22Rv1 (cell line): ENCODE results near the gene ETS1.

Experiments used
- H3K27ac ChIP-seq: fragments of 450-650 bp; 2 replicates; pipeline ENCODE4 v1.5.1; 2017
- ZFX ChIP-seq: fragments of 450-650 bp; IDR thresholded peaks from 2 replicates; pipeline ENCODE4 v1.6.1; 2017; ENCODE audit warnings: antibody characterized with exemption, borderline replicate concordance
- TF ChIP-seq, protein P1 (sequence below): fragments of 450-650 bp; IDR thresholded peaks from 2 replicates; pipeline ENCODE4 v1.5.1; 2017; ENCODE audit warnings: mild to moderate bottlenecking

Gene ETS1

DNA sequence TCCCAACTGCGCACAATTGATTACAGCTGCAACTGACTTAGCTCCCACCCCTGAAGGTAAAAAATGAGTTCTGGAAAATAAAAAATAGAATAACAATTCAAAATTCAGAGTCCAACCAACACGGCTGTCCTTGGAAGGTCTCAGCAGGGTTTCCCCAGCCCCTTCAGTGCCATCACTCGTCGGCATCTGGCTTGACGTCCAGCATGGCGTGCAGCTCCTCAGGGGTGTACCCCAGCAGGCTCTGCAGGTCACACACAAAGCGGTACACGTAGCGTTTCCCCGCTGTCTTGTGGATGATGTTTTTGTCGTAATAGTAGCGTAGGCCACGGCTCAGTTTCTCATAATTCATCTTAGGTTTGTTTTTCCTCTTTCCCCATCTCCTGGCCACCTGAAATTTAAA, 125.2 kb downstream of the ETS1 start:
- H3K27ac ChIP-seq = no peak overlapping the region
- no peak for TF ChIP-seq ZFX
- TF ChIP-seq, protein P1, sequence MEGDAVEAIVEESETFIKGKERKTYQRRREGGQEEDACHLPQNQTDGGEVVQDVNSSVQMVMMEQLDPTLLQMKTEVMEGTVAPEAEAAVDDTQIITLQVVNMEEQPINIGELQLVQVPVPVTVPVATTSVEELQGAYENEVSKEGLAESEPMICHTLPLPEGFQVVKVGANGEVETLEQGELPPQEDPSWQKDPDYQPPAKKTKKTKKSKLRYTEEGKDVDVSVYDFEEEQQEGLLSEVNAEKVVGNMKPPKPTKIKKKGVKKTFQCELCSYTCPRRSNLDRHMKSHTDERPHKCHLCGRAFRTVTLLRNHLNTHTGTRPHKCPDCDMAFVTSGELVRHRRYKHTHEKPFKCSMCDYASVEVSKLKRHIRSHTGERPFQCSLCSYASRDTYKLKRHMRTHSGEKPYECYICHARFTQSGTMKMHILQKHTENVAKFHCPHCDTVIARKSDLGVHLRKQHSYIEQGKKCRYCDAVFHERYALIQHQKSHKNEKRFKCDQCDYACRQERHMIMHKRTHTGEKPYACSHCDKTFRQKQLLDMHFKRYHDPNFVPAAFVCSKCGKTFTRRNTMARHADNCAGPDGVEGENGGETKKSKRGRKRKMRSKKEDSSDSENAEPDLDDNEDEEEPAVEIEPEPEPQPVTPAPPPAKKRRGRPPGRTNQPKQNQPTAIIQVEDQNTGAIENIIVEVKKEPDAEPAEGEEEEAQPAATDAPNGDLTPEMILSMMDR = no peak

DNA sequence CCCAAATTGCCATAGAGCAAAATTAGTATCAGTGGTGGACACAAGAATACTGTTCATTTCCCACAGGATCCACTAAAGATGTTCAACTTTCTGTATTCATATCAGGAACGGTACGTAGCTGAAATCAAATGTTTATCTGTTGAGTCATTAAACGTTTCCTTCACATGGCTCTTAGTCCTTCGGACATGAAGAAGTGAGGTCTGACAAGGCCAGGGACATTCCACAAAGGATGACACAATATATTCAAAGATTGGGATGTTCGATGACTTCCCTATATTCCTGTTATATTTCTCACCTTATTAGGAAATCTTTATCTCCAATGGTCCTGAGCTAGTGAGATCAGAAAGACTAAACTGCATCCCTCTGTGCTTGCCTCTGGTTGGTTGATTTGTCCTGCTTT, 129.0 kb downstream of the ETS1 start:
- H3K27ac ChIP-seq = no peak overlapping the region

DNA sequence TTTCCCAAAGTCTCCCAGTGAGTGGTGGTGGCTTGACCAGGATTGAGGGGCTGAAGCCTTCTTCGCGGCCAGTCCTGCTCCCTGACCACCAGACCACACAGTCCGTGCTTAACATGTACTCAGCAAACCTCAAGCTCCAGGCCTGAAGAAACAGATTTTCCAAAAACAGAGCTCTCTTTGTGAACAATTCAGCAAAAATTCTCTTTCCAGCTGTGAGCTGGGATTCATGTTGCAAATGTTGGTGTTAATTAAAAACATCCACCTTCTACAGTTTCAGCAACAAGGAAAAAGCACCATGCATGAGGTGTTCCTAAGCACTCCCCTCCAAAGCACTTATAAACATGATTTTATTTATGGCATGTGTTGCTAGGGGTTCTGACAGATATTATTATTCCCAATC, 129.5 kb downstream of the ETS1 start:
- H3K27ac ChIP-seq = no peak overlapping the region
- TF ChIP-seq ZFX = no peak
- TF ChIP-seq, protein P1 = no peak

More for the DNA sequence above, 129.0 kb downstream of the ETS1 start:
- no peak for TF ChIP-seq ZFX
- TF ChIP-seq, protein P1 = no peak

DNA sequence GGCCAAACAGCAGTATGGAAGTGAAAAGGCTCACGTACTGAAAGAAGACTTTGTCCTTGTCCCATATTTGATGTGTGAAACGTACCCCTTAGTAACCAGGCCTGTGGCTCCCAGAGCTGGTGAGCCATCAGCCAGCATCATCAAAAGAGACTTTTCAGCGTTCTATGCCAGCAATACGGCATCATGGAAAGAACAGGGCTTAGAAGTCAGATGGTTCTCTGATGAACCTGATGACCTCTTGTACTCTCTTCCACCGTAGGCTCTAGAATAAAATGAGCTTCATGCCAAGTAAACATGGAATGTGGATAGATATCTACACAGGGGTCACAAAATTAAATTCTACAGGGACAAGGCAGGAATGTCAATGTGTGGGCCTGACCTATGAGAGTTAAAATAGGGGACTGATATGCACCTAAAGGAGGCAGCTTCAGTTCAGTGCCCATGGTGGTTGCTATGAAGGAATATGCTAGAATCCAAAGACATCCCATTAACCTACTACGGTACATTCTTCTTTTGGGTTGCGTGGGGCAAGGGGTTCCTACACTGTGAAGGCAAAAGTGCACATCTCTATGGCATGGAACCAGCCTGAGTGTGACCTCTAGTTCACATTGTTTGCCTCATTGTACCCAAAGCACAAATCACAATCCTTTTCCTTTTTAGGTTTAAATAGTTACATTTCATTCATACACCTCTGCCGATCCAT, 130.6 kb downstream of the ETS1 start:
- no peak overlapping the region for H3K27ac ChIP-seq
- TF ChIP-seq ZFX = no peak
- TF ChIP-seq, protein P1 = no peak

DNA sequence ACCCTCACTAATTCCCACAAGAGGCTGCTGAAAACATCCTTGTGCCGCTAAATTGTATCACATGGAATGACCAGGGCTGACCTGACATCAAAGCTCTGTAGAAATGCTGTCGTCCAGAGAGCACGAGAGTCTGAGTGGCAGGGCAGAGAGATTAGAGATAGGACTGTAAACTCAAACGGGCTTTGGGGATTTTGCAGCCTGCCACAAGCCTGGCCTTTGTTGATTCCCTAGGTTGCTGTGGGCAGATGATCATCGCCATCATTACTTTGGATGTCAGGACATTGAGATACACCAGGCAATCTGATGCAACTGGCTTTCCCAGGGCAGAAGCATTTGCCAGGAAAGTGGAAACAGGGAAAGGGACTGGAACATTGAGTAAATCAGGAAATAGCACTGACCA, 131.6 kb downstream of the ETS1 start:
- H3K27ac ChIP-seq = no peak overlapping the region

DNA sequence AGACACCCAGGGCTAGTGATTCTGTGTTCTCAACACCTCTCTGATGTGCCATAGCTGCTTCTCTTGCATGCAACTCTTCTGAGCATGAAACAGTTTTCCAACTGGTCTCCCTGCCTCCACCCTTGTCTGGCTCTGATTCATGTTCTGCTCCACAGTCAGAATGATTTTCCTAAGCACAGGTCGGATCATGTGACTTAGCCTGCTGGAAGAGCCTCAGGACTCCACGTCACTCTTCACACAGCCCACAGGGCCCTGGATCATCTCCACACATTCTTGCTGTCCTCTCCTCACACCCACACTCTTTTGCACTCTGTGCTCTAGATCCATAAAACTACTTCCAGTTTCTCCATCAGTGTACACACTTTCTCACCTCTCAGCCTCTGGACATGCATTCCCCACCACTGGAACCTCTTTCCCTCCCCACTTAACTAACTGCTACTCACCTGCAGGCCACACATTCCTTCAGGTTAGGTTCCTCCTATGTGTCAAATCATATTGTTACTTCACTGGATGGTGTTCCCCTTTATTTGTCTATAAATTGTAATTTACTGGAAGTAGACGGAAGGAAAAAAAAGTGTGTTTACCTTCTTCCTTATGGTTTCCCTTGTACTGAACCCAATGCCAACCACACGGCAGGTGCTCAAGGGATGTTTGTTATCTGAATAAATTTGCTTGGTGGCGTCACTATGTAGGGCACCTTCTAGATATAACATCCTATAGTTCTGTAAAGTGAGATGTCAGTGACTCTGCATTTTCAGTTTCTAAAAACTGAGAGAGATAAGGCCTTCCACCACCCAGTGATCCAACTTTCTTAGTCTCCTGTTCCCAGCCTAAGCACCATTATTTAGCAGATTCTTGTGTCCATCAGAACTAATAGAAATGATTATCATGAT, 133.7 kb downstream of the ETS1 start:
- no peak for TF ChIP-seq ZFX
- TF ChIP-seq, protein P1 = no peak
- no peak overlapping the region for H3K27ac ChIP-seq

More for the DNA sequence above, 131.6 kb downstream of the ETS1 start:
- TF ChIP-seq ZFX = no peak
- TF ChIP-seq, protein P1 = no peak
